OCI-LY7 (cell line): ENCODE measurements around the gene CR2.

ENCODE experiments used
- EZH2phosphoT487 ChIP-seq: fragments of 200-600 bp; sonication (generic); IDR thresholded peaks from 2 replicates; pipeline ENCODE4 v1.6.1; 2018; ENCODE audit warnings: low read depth, borderline replicate concordance, mild to moderate bottlenecking, mixed run types, antibody characterized with exemption, low read length, moderate library complexity, mixed read lengths
- TF ChIP-seq, protein P1 (sequence below): fragments of 200-600 bp; sonication (generic); conservative IDR thresholded peaks from 2 replicates; pipeline ENCODE4 v1.5.1; 2014; ENCODE audit warnings: mild to moderate bottlenecking, antibody characterized with exemption, low read length, moderate library complexity, mixed read lengths

DNA sequence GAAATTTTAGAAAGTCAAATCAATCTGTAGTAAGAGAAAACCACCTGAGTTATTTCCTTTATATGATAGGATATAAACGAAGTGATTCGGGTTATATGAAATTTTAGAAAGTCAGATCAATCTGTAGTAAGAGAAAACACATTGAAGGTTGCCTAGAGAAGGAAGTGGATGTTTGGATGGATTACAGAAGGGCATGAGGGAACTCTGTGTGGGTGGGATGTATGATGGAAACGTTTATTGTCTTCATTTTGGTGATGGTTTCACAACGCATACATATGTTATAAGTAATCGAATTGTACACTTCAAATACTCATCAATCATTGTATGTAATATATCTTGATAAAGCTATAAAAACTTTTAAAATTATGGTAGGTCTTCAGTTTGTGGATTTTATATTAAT is 46.9 kb downstream of the CR2 start:
- TF ChIP-seq, protein P1, sequence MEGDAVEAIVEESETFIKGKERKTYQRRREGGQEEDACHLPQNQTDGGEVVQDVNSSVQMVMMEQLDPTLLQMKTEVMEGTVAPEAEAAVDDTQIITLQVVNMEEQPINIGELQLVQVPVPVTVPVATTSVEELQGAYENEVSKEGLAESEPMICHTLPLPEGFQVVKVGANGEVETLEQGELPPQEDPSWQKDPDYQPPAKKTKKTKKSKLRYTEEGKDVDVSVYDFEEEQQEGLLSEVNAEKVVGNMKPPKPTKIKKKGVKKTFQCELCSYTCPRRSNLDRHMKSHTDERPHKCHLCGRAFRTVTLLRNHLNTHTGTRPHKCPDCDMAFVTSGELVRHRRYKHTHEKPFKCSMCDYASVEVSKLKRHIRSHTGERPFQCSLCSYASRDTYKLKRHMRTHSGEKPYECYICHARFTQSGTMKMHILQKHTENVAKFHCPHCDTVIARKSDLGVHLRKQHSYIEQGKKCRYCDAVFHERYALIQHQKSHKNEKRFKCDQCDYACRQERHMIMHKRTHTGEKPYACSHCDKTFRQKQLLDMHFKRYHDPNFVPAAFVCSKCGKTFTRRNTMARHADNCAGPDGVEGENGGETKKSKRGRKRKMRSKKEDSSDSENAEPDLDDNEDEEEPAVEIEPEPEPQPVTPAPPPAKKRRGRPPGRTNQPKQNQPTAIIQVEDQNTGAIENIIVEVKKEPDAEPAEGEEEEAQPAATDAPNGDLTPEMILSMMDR = no peak
- TF ChIP-seq EZH2phosphoT487 = no peak
